Measurements from ENCODE around the gene MRPL32.
"Not testable (repeated sequence)": the region's sequence is repeated elsewhere in the genome, so short reads cannot be mapped to it uniquely, and the experiment has no call there.

Gene MRPL32

DNA sequence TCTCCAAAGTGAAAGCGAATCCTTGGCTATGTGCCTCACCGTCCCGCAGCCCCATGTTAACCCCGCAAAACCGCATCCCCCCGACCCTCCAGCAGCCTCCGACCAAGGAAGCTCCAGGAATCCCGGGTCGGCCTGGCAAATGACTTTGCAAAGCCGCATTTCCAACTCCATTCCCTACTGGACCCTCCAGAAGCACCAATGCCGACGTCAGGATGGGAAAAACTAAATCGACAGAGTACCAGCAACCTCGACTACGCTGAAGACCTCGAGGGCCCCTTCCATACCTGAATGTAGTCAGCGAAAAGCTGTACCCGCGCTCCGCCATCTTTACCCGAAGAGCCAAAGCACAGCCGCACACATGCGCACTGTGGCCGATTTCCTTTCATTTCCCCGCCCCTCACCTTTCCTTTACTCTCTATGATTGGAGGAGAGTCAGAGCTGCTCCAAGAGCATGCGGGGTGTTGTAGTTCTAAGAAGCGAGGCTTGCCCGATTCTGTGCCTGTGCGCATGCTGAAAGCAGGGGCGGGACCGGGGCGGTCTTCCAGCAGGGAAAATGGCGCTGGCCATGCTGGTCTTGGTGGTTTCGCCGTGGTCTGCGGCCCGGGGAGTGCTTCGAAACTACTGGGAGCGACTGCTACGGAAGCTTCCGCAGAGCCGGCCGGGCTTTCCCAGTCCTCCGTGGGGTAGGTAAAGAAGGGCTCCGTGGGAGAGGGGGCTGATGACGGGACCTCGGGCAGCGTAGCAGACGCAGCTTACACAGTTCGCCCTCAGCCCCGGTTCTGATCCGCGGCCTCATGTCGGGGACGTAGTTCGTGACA lies at the start of gene MRPL32, which contains the start of gene PSMA2:
MRPL32 (plus strand) TSS at position 543 of the 818 bp plus-strand sequence; CDS start at position 554, 11 bp downstream.
PSMA2 (minus strand) TSS at position 341 of the 818 bp plus-strand sequence; CDS start at position 325, 16 bp downstream.
- DNase-seq (ENCODE audit: low read depth in 2 of 2), result peak; percentile 85 to 86

- DNase-seq (ENCODE audit: low read depth in 2 of 2), result no peak
Measured at GRCh38 chr7:42883950-42884349, 48.2 kb upstream of the MRPL32 start.

GRCh38 chr7:42885183-42885582 lies 47.0 kb upstream of the MRPL32 start:
- DNase-seq (ENCODE audit: low read depth in 2 of 2), result not testable (repeated sequence)

DNA sequence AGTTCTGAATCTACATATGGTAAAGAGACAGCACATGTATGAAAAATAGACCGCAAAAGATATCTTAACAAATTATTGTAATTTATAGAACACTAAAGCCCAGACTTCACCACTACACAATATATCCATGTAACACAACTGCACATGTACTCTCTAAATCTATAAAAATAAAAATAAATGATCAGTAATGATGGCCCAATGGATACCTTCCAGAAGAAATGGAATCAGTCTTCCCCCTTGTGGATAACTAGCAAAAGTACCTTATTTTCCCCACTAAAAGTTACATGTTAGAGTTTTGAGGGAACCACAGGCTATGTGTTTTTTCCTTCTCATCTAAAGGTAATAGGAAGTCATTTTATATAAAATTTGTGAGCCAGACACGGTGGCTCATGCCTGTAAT lies 46.0 kb upstream of the MRPL32 start:
- no peak for DNase-seq (ENCODE audit: low read depth in 2 of 2)

GRCh38 chr7:42886893-42887505 lies 45.2 kb upstream of the MRPL32 start:
- no peak for DNase-seq (ENCODE audit: low read depth in 2 of 2)

DNA sequence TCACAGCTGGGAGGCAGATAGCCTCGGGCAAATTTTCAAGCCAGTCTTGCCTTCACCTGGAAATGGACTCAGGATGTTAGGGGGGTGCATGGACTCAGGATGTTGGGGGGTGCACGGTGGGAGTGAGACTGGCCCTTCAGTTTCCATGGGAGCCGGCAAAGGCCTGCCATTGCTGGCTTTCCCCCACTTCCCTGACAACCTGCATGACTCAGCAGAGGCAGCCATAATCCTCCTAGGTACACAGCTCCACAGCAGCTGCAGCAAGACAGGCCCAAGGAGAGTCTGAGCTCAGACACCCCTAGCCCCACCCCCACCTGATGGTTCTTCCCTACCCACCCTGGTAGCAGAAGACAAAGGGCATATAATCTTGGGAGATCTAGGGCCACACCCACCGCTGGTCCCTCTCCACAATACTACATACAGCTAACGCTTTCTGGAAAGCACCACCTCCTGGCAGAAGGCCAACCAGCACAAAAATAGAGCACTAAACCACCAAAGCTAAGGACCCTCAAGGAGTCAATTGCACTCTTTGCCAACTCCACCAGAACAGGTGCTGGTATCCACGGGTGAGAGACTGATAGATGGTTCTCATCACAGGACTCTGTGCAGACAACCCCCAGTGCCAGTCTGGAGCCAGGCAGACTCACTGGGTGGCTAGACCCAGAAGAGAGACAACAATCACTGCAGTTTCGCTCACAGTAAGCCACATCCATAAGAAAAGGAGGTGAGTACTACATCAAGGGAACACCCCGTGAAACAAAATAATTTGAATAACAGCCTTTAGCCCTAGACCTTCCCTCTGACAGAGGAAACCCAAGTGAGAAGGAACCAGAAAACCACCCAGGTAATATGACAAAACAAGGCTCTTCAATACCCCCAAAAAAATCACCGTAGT lies 38.6 kb upstream of the MRPL32 start:
- no peak for DNase-seq (ENCODE audit: low read depth in 2 of 2)

DNA sequence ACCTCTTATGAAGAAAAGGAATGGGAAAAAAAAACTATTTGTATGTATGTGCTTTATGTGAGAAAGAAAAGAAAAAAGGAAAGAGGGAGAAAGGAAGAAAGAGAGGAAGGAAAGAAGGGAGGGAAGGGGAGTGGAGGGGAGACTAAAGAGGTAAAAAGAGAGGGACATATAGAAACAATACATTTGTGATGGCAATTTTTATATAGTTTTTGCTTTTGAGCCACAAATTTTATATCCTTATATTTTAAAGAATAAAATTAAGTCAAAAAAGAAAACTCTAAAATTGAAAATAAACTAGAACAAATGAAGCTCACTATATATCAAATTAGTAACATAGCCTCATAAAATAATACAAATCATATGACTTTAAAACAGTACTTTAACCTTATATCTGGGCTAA lies 31.3 kb upstream of the MRPL32 start:
- no peak for DNase-seq (ENCODE audit: low read depth in 2 of 2)

GRCh38 chr7:42902331-42902730 lies 29.8 kb upstream of the MRPL32 start:
- DNase-seq (ENCODE audit: low read depth in 2 of 2), result no peak

- DNase-seq (ENCODE audit: low read depth in 2 of 2), result no peak
Measured at GRCh38 chr7:42906181-42906580, 26.0 kb upstream of the MRPL32 start.

GRCh38 chr7:42907316-42907715 lies 24.9 kb upstream of the MRPL32 start:
- DNase-seq (ENCODE audit: low read depth in 2 of 2), result no peak

- DNase-seq (ENCODE audit: low read depth in 2 of 2), result no peak
Measured at GRCh38 chr7:42910306-42910705, 21.9 kb upstream of the MRPL32 start.

DNA sequence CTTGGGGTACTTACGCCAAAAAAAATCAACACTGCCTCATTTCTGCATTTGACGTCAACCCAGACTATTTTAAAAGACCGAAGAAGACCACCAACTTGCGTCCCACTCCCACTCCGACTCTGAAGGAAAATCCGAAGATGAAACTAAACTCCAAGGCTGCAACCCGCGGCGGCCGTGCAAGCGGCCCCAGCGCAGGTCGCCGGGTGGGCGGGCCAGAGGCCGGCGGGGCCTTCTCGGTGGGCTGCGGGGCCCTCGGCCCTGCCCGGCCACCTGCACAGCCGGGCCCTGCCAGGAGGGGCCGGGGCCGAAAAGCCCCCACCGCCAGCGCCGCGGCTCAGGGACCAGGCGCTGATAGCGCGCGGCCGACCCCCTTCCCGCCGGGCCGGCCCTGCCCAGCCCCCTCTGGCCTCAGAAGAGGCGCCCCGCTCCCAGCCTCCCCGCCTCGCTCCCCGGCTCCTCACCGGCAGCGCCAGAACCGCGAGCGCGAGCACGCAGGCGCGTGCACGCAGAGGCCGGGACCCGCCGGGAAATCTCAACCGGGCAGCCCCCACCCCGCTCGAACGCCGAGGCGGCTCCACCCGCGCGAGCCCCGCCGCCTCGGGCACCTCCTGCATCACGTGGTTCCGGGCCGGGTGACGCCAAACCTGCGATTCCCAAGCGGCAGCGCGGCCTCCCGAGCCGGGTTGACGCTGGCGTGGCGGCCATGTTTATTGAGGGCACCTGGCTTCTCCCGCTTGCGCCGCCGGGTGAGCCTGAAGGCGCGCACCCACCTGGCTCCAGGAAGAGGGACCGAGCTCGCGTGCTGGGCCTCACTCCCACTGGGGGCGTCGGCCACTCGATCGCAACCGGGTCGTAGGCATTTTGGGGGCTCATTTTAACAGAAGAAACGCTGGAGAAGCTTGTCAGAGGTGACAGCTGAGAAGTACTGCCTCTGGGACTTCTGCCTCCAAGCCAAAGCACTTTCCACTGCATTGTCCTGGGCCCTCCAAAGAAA lies 20.4 kb upstream of the MRPL32 start, which contains the start of gene C7orf25:
C7orf25 (minus strand) TSS at position 617 of the 994 bp plus-strand sequence. CDS start 1,170 bp downstream, outside the sequence.
- peak; percentile 89 to 91 for DNase-seq (ENCODE audit: low read depth in 2 of 2)

GRCh38 chr7:42913591-42913990 lies 18.6 kb upstream of the MRPL32 start:
- no peak for DNase-seq (ENCODE audit: low read depth in 2 of 2)

DNA sequence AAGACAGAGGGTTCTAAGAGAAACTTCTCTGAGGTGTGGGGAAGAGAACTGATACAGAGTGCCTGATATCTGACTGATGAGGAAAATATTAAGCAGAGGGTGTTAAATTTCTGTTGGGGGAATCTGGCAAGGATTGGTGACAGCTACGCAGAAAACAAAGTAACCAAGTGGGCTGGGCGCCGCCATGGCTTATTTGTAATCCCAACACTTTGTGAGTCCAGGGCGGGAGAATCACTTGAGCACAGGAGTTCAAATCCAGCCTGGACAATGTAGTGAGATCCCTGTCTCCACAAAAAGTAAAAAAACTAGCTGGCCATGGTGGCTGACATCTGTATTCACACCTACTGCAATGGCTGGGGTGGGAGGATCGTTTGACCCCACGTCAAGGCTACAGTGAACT lies 18.2 kb upstream of the MRPL32 start:
- DNase-seq (ENCODE audit: low read depth in 2 of 2), result no peak

GRCh38 chr7:42914421-42915045 lies 17.6 kb upstream of the MRPL32 start:
- no peak for DNase-seq (ENCODE audit: low read depth in 2 of 2)

GRCh38 chr7:42915356-42915755 lies 16.8 kb upstream of the MRPL32 start:
- DNase-seq (ENCODE audit: low read depth in 2 of 2), result no peak

GRCh38 chr7:42922017-42922753 lies 10.0 kb upstream of the MRPL32 start:
- DNase-seq (ENCODE audit: low read depth in 2 of 2), result no peak

- no peak for DNase-seq (ENCODE audit: low read depth in 2 of 2)
Measured at GRCh38 chr7:42924223-42924838, 7.8 kb upstream of the MRPL32 start.

GRCh38 chr7:42925630-42926029 lies 6.5 kb upstream of the MRPL32 start:
- no peak for DNase-seq (ENCODE audit: low read depth in 2 of 2)

Data from stimulated activated CD8-positive, alpha-beta memory T cell treated with anti-CD3 and anti-CD28 coated beads, Interleukin-7, amount 100 ng/mL, for 1 hour (primary cell).